ENCODE measurements around the gene SBNO1.

The SBNO1 gene

DNA sequence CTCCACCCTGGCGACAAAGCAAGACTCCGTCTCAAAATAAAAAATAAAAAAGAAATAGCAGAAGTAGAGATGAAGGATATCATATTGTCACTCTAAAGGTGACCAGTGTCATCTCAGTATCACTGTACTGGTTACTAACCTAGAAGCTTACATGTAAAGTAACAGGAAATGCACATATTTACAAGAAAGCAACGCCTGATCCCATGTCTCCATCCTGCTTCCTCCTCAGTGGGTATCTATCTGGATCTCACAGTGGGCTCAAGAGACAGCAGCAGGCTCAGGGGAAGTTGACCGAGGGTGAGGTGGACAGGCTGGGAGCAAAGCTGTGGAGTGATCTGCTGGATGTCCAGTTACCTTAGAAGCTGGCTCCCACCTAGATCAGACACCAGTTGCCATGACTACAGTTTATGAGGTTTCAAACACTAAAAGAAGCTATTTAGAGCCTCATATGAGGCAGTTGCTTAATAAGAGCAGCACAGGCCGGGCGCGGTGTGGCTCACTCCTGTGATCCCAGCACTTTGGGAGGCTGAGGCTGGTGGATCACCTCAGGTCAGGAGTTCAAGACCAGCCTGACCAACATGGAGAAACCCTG lies 120.9 kb downstream of the SBNO1 start:
- ChIA-PET CTCF (interaction anchor here (2.0 kb wide), 1 partner anchor 200 kb away, joined by 6 read pairs; no protein-coding TSS in a partner anchor), POLR2A (interaction anchor here (0.7 to 0.9 kb wide), 2 partner anchors 11 to 122 kb away, joined by 3 to 4 read pairs; partner anchors contain the start of gene MPHOSPH9)
- 94% methylated on average over 5 of the region's 7 CpGs for WGBS (ENCODE audit: insufficient coverage)
- Histone ChIP-seq H3K4me3 (ENCODE audit: control insufficient read depth in 1 of 7, extremely low read depth in 1 of 7, insufficient read depth in 4 of 7, low read depth in 2 of 7, low read length in 6 of 7) (no peak overlapping the region), H3K27me3 (replicated peaks in 2 of 5; ENCODE audit: control insufficient read depth in 4 of 5, insufficient read depth in 5 of 5, low read length in 4 of 5) (no peaks in the 10 kb centered on the region), H3K9me3 (ENCODE audit: control extremely low read depth in 1 of 5, control insufficient read depth in 4 of 5, insufficient read depth in 2 of 5, low read depth in 1 of 5, low read length in 4 of 5) (peaks cover 0 to 6% (median 0%) of the 10 kb centered on the region in 5 experiments), H3K4me1 (ENCODE audit: control extremely low read depth in 1 of 4, control insufficient read depth in 4 of 4, insufficient read depth in 4 of 4, low read length in 3 of 4) (peaks cover 2 to 16% (median 11%) of the 10 kb centered on the region in 4 experiments), H3K27ac (ENCODE audit: insufficient read depth in 1 of 2, low read depth in 1 of 2, low read length in 2 of 2, poor library complexity in 1 of 2, severe bottlenecking in 2 of 2) (no peak overlapping the region), H3K36me3 (ENCODE audit: control insufficient read depth in 4 of 4, insufficient read depth in 4 of 4, low read length in 3 of 4) (peaks cover 2 to 21% (median 12%) of the 10 kb centered on the region in 4 experiments)
- DNase-seq, result no peak

DNA sequence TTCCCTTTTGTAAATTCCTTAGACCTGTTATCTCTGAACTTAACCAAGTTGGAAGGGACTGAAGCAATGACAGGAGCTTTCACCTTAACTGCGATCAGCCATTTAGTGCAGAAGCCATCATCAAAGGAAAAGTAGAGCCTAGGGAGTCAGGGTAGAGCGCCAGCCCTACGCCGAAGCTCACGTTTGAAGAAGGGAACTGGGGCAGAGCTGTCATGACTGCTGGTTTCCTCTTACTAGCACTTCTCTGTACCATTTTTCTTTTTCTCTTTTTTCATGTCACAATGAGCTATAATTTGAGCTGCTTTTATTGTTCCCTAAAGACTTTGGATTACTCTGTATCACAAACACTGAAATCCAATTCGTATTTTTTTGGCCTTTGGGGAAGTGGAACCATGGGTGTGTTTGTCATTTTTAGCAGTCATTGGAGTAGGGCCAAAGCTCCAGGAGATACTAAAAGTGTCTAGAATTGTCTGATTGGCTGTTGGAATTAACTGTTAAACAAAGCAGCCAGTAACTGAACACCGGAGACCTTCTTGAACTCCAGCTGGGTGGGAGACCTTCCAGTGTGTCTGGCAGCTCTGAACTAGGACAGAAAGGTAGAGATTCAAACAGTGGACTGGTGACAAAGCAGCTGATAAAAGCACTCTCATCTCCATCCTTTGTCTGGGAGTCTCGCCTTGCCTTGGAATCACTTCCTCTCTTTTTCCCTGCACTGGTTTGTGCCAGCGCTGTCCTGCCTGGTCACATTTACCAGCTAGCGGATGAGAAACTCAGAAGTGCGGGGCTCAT lies 122.3 kb downstream of the SBNO1 start:
- CTCF ChIA-PET, result interaction anchor here (0.9 to 2.2 kb wide), 9 partner anchors 9 to 449 kb away, joined by 3 to 11 read pairs (median 4); partner anchors contain the start of genes MPHOSPH9 and MTRFR
- Histone ChIP-seq H3K9me3 (ENCODE audit: control extremely low read depth in 1 of 5, control insufficient read depth in 4 of 5, insufficient read depth in 2 of 5, low read depth in 1 of 5, low read length in 4 of 5) (no peaks in the 10 kb centered on the region), H3K36me3 (ENCODE audit: control insufficient read depth in 4 of 4, insufficient read depth in 4 of 4, low read length in 3 of 4) (peaks cover 2 to 20% (median 8%) of the 10 kb centered on the region in 4 experiments), H3K27me3 (replicated peaks in 2 of 5; ENCODE audit: control insufficient read depth in 4 of 5, insufficient read depth in 5 of 5, low read length in 4 of 5) (no peaks in the 10 kb centered on the region), H3K4me1 (ENCODE audit: control extremely low read depth in 1 of 4, control insufficient read depth in 4 of 4, insufficient read depth in 4 of 4, low read length in 3 of 4) (peaks cover 2 to 26% (median 11%) of the 10 kb centered on the region in 4 experiments), H3K27ac (ENCODE audit: insufficient read depth in 1 of 2, low read depth in 1 of 2, low read length in 2 of 2, poor library complexity in 1 of 2, severe bottlenecking in 2 of 2) (peak overlapping the region in 1 of 2 experiments; percentile 54), H3K4me3 (ENCODE audit: control insufficient read depth in 1 of 7, extremely low read depth in 1 of 7, insufficient read depth in 4 of 7, low read depth in 2 of 7, low read length in 6 of 7) (peak overlapping the region in 2 of 7 experiments; percentile 25 to 33)
- POLR2A ChIA-PET, result interaction anchor here (1.3 to 1.9 kb wide), 2 partner anchors 9 kb away, joined by 6 to 10 read pairs; partner anchors contain the start of genes MPHOSPH9 and MTRFR
- DNase-seq, result peak in 2 of 3 donors; percentile 45 to 58
- 69% methylated on average over 6 of the region's 11 CpGs for WGBS (ENCODE audit: insufficient coverage)
